Midbrain (tissue), 1 donor: ENCODE measurements around the gene AKR1C8.
"Not testable (repeated sequence)": the region's sequence is repeated elsewhere in the genome, so short reads cannot be mapped to it uniquely, and the experiment has no call there.

ENCODE experiments used
- DNase-seq: peaks from one replicate; lab custom pipeline; 2025; lab: John Stamatoyannopoulos, UW

AKR1C8 gene

GRCh38 chr10:5165738-5166137 lies 19.2 kb downstream of the AKR1C8 start:
- no peak for DNase-seq

DNA sequence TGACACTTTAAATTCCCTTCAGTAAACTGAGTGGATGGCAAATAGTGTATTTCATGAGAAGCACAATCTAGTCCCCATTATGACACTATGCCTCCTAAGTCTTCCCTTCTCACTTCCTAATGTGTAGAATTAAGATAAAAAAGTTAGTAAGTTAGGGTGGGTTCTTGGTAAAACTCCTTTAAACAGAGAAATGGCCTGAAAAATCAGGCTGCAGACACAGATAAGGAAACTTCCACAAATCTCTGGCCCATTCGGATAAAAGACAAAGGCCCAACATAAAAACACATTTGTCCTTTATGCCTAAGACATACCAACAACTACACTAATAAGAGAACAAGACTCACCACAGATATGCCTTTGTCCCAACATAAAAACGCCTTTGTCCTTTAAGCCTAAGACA lies 21.5 kb downstream of the AKR1C8 start:
- DNase-seq, result no peak

DNA sequence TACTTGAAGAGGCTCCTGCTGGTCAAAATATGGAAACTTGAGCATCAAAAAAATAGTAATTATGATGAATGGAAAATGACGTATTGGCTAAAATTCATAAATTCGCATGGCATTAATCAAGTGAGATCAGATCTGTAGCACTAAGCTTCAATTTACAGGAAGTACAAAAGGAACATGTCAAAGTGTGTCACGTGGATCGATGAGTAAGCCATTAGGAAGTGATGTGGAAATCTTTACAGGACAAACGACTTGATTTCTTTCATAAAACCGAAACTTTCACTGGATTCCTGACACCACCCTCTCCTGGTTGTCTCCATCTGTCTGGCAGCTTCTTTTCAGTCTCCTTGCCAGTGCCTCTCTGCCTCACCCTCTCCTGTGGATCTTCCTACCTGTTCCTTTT lies 25.8 kb downstream of the AKR1C8 start:
- no peak for DNase-seq

DNA sequence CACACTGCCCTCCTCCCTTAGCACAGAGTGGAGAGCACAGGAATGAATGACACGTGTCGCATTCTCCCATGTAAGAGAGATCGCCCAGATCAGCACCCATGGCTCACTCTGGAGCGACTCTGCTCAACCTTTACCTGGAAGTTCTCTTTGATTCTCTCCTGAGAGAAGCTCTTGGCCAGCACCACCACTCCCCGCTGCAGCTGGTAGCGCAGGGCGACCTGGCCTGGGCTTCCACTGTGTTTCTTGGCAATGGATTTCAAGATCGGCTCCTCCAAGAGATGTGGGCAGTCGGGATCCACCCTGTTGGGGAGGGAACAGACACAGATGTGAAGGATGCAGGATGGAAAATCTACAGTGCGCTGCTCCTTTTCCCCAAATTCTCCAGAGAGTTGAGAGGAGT lies 27.4 kb downstream of the AKR1C8 start:
- no peak for DNase-seq

DNA sequence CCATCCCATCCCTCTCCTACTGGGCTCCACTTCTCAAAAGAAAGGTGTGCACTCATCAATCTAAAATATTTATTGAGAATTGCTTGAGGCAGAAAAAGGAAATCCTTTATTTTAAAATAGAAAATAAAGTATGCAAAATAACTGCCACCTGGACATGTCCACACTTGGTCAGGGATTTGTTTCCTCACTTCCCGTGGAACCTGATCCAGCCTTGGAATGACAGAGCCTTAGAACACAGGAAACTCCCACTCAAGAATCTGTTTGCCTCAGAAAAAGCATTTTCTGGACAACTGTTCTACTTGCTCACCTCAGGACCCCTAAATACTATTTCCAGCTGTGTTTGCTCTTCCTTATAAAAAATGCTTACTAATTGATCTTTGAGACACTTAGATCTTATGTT lies 29.0 kb downstream of the AKR1C8 start:
- DNase-seq, result no peak

- DNase-seq, result no peak
Measured at GRCh38 chr10:5151076-5151475, 33.9 kb downstream of the AKR1C8 start.

- DNase-seq, result no peak
Measured at GRCh38 chr10:5148678-5149032, 36.3 kb downstream of the AKR1C8 start.

- no peak for DNase-seq
Measured at GRCh38 chr10:5147981-5148677, 36.8 kb downstream of the AKR1C8 start.

GRCh38 chr10:5147255-5147980 lies 37.5 kb downstream of the AKR1C8 start:
- DNase-seq, result no peak

DNA sequence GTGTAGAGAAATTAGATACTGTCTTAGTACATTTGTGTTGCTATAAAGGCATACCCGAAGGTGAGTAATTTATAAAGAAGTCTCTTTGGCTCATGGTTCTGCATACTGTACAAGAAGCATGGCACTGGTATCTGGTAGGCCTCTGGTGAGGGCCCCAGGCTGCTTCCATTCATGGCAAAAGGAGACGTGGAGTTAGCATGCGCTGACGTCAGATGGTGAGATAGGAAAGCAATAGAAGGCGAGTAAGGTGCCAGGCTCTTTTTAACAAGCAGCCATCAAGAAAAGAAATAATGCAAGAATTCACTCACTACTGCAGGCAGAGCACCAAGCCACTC lies 38.1 kb downstream of the AKR1C8 start:
- no peak for DNase-seq

DNA sequence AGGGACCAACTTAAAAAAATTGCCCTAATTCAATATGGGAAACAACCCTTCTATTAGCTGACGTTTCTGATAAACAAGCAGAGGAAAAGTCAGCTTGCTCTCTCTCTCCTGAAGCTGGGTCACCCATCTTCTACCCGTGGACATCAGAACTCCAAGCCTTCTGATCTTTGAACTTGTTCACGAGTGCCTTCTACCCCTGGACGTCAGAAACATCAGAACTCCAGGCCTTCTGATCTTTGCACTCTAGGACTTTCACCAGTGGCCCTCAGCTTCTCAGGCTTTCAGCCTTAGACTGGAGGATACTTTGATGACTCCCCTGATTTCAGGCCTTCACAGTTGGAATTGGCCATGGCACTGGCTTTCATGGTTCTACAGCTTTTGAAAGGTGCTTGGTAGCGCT lies 41.8 kb downstream of the AKR1C8 start:
- no peak for DNase-seq

DNA sequence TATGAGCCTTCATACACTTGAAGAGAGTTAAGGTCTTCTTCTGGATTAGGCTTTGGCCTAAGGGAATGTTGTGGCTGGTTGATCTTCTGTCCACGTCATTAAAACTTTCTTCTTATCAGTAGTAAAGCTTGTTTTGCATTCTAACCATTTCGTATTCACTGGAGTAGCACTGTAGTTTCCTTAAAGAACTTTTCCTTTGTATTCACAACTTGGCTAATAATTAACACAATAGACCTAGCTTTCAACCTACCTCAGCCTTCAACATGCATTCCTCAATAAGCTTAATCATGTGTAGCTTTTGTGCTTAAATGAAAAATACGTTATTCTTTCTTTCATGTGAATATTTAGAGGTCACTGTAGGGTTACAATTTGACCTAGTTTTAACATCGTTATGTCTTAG lies 42.8 kb downstream of the AKR1C8 start:
- DNase-seq, result no peak

DNA sequence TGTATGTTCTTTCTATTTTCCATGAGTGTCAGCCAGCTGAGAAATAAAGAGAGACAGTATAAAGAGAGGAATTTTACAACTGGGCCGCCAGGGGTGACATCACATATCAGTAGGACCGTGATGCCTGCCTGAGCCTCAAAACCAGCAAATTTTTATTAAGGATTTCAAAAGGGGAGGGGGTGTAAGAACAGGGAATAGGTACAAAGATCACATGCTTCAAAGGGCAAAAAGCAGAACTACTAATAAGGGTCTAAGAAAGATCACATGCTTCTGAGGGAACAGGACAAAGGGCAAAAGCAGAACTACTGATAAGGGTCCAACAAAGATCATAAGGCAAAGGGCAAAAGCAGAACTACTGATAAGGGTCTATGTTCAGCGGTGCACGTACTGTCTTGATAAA lies 47.3 kb downstream of the AKR1C8 start:
- DNase-seq, result not testable (repeated sequence)

GRCh38 chr10:5136468-5137087 lies 48.4 kb downstream of the AKR1C8 start:
- DNase-seq, result no peak

GRCh38 chr10:5135581-5135980 lies 49.4 kb downstream of the AKR1C8 start:
- no peak for DNase-seq

GRCh38 chr10:5125315-5126044 lies 59.5 kb downstream of the AKR1C8 start:
- no peak for DNase-seq

- DNase-seq, result no peak
Measured at GRCh38 chr10:5123886-5124285, 61.1 kb downstream of the AKR1C8 start.

DNA sequence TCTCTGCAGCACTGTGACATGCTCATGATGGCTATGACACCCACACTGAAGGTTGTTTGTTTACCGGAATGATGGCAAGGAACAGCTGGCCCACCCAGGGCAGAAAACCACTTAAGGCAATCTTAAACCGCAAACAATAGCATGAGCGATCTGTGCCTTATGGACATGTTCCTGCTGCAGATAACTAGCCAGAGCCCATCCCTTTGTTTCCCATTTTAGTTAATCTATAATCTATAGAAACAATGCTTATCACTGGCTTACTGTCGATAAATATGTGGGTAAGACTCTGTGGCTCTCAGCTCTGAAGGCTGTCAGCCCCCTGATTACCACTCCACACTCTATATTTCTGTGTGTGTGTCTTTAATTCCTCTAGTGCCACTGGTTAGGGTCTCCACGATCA lies 65.0 kb downstream of the AKR1C8 start:
- DNase-seq, result not testable (repeated sequence)

DNA sequence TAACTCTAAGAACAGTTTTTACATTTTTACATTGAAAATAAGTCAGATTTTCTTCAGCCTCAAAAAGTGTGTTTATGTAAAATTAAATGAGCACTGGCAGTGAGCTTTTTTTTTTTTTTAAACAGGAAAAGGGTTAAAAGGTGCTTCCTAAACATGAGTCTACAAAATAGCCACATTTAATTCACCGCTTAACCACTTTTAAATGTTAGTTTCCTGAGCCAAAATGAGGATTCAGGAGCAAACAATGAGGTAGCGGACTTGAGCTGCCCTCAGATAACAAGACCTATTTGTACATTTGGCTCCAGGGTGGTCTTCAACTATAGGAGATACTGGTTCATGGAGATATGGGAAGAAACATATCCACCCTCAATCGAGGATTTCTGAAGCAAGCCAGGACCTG lies 67.9 kb downstream of the AKR1C8 start:
- DNase-seq, result no peak

DNA sequence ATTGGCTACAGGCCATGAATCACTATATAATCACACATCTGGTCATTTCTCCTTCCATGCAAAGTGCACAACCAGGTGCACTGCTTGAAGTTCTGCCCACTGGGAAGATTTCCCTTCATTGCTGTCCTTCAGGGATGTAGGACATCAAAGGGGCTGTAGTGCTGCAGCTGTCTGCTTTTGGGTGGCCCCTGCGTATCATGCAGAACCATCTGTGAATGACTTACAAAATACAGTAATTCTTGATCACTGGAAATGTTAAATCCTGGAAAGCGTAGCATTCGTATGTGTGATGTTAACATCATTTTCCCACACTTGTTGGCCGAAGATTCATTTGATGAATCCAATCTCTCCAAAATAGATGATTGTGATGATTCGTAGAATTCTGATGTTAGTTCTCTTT lies 68.3 kb downstream of the AKR1C8 start:
- DNase-seq, result no peak

GRCh38 chr10:5109861-5110260 lies 75.1 kb downstream of the AKR1C8 start:
- not testable (repeated sequence) for DNase-seq

DNA sequence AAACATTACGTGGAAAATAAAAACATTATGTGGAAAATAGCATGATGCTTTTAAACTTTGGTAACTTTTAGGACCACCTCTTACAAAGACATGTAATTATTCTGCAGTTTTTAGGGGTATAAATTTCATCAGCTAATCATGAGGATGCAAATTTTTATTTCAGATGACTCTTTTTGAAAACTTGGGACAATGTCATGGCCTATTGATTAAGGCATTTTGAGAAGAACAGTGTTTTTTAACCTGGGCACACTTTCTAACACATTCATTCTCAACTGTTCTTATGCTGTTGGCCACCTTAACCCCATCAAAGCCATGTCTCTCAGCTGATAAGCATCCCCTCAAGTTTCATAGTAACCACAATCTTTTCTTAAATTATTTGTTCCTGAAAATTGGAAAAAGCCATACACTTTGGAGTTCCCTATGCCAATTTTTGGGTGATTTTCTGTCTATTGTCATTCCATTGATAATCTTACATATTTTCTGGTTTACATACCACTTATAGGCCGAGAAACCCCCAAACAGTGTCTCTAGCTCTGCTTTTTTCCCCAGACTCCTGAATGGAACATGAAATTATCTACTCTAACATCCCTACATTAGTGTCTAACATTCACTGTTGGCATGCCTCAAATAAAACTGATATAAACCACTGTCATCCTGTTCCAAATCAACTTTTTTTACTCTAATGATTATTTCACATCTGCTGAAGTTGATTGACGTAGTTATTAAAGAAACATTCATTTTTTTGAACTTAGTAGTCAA lies 76.1 kb downstream of the AKR1C8 start:
- no peak for DNase-seq
